Stimulated activated CD4-positive, alpha-beta T cell treated with anti-CD3 and anti-CD28 coated beads, TNF-alpha, amount 100 ng/mL, for 1 hour (primary cell): ENCODE data around the gene MAML2.

Source experiments
- DNase-seq, 3 donors: peaks; one replicate each; pipeline ENCODE4 v3.0.0-alpha.2; 2020; ENCODE audit warnings: low read depth in 3 of 3, low spot score in 1 of 3

The MAML2 gene

GRCh38 chr11:95993438-95994298 is 349.3 kb downstream of the MAML2 start:
- no peak for DNase-seq

- no peak for DNase-seq
These were observed 351.4 kb downstream of the MAML2 start for GRCh38 chr11:95991545-95991944.

- no peak for DNase-seq
These were observed 351.9 kb downstream of the MAML2 start for GRCh38 chr11:95991101-95991500.

- no peak for DNase-seq
These were observed 353.2 kb downstream of the MAML2 start for GRCh38 chr11:95989780-95990179.

- DNase-seq: no peak
These were observed 353.9 kb downstream of the MAML2 start for GRCh38 chr11:95989076-95989605.

GRCh38 chr11:95985174-95985808 is 357.7 kb downstream of the MAML2 start:
- DNase-seq: no peak

- DNase-seq: no peak
These were observed 358.9 kb downstream of the MAML2 start for GRCh38 chr11:95984072-95984471.

GRCh38 chr11:95977534-95978174 is 365.3 kb downstream of the MAML2 start:
- no peak for DNase-seq

GRCh38 chr11:95976550-95976949 is 366.4 kb downstream of the MAML2 start:
- no peak for DNase-seq

GRCh38 chr11:95975343-95975742 is 367.7 kb downstream of the MAML2 start:
- DNase-seq: no peak

GRCh38 chr11:95972060-95972459 is 370.9 kb downstream of the MAML2 start:
- DNase-seq: no peak

GRCh38 chr11:95968585-95968984 is 374.4 kb downstream of the MAML2 start:
- DNase-seq: no peak

GRCh38 chr11:95964281-95964680 is 378.7 kb downstream of the MAML2 start:
- no peak for DNase-seq

- no peak for DNase-seq
These were observed 381.2 kb downstream of the MAML2 start for GRCh38 chr11:95961758-95962157.

- no peak for DNase-seq
These were observed 392.1 kb downstream of the MAML2 start for GRCh38 chr11:95950905-95951304.

GRCh38 chr11:95948637-95949036 is 394.4 kb downstream of the MAML2 start:
- no peak for DNase-seq

GRCh38 chr11:95944623-95945022 is 398.4 kb downstream of the MAML2 start:
- no peak for DNase-seq

GRCh38 chr11:95943546-95943945 is 399.4 kb downstream of the MAML2 start:
- DNase-seq: no peak

GRCh38 chr11:95939091-95939490 is 403.9 kb downstream of the MAML2 start:
- DNase-seq: no peak

GRCh38 chr11:95937358-95937757 is 405.6 kb downstream of the MAML2 start:
- DNase-seq: no peak

GRCh38 chr11:95933594-95933993 is 409.4 kb downstream of the MAML2 start:
- no peak for DNase-seq

GRCh38 chr11:95931916-95932315 is 411.1 kb downstream of the MAML2 start:
- no peak for DNase-seq
